HG02588 (cell line): Measurements from ENCODE around the gene CRTAC1.

Experiments used
- ATAC-seq: cut with Tn5 transposase; IDR thresholded peaks from one replicate; pipeline ENCODE4 v1.9.1; 2021; ENCODE audit warnings: mild to moderate bottlenecking, moderate library complexity; ENCODE audit not compliant: unreplicated experiment

The CRTAC1 gene

DNA sequence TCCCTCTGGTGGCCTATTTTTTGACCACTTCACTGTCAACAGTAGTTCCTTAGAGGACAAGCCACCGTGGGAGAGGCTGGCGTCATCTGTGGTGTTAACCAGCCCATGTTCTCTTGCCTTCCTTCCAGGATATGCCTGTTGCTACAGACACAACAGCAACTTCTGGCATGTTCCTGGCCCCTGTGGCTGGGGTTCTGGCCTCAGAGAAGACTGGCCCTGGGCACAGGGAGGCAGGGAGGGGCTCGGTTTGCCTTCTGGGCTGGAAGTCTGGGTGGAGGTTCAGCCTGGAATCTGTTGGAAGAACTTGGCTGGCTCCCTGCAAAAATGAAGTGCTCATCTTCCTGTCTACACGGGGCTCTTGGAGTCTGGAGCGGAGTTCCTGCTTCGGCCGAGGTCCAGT, 155.0 kb downstream of the CRTAC1 start:
- no peak for ATAC-seq

DNA sequence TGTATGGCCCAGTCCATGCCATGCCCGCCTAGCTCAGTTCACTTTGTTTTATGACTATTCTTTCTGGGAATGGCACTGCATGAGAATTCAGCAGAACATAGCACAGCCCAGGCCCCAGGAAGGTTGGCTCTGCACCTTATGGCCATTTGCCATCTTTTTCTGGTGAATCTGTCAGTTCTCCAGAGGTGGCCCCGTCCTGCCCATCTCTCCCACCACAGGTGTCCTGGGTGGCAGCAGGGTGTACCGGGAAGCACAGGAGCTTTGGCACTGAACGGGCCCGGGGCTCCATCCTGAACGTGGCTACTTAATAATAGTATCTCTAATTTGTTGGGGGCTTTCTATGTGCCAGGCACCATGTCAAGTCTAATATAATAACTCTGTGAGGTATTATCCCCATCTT, 156.1 kb downstream of the CRTAC1 start:
- ATAC-seq, result no peak

DNA sequence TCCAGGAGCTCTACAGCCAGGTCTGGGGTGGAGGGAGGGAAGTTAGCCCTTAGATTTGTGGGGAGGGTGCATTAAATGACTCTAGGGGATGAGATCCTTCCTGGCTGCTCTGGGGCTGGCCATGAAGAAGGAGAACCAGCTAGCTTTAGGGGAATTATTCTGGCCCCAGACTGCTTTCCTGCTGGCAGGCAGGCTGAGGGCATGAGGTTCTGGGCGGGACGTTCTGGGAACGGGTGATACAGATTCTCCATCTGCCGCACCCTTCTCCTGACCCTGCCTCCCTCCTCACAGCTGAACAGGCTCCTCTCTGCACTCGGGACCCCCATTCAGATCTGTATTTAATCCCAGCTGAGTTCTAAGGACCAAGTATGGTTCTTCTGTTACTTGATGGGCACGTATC, 156.9 kb downstream of the CRTAC1 start:
- no peak for ATAC-seq

DNA sequence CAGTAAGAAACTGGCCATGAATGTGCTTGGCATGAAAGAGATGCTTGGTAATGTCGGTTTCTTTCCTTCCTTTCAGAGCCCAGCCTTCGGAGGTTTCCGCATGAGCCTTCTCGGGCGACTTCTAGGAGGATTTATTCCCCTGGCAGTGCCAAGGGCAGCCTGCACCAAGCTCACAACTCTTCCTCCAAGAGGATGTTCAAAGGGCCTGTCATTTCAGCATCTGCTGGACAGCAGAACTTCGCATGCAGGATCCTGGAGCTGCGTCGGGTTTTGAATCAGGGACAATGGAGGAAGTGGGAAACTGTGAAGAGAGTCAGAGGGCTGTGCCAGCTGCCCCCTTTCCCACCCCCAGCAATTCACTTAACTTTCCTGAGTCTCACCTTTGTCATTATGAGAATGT, 159.4 kb downstream of the CRTAC1 start:
- no peak for ATAC-seq

DNA sequence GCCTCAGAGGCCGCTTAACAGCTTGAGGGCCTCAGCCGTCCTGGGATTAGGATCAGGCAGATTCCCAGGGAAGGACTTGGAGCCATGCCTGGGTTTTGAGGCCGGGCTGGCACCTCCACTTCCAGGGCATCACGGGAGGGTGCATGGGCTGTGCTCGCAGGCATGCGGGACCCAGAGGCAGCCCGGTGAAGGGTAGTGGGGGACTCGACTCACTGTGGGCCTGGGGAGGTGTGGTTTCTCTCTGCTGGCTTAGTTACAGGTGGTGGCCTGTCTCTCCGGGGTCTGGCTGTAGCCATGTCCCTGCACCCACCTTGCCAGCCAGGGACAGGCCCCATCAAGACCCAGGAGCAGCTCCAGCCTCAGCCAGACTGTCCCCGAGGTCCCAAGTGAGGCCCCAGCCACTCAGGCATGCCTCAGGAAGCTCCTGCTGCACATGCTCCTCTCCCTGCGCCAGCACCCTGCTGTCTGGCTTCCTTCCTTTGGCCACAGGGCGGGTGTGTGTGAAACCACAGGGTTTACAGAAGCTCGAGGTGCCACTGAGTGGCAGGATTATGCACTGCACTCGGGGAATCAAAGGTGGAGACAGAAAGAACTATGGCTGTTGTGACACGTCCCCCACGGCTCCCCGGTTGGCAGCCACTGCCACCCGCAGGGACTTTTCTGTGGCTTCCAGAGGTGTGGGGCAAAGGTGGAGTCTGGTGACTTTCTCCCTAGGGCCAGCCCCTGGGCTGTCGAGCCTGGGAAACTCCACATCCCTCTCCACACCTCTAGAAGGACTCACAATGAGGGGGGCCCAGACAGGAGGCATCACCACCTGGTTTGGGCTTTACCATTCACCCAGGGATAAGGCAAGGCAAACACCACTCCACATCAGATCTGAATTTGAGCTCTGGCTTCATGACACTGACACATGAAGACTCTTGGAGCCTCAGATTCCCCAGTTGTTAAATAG, 161.1 kb downstream of the CRTAC1 start:
- ATAC-seq, result peak; percentile 86

DNA sequence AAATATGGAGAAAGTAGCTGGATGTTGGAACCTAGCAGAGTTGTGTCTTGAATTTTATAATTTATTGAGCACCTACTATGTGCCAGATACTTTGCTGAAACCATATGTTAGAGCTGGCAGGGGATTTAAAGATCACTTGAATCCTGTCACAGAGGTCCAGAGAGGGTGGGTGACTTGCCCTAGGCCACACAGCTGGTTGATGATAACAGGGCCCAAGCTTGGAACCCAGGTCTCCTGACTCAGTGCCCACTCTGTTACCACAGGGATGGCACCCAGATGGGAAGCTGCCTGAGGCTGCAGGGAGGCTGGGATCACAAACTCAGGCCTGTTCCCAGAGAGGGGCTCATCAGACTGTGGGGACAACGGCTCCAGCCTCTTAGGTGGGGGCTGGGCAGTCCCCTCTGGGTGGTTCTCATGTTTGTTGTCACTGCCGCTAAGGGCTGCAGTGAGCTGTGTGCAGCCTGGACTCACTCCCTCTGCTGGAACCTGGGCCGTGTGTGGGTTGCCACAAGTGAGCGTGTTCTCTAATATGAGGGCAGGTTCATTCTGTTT, 162.2 kb downstream of the CRTAC1 start:
- no peak for ATAC-seq

DNA sequence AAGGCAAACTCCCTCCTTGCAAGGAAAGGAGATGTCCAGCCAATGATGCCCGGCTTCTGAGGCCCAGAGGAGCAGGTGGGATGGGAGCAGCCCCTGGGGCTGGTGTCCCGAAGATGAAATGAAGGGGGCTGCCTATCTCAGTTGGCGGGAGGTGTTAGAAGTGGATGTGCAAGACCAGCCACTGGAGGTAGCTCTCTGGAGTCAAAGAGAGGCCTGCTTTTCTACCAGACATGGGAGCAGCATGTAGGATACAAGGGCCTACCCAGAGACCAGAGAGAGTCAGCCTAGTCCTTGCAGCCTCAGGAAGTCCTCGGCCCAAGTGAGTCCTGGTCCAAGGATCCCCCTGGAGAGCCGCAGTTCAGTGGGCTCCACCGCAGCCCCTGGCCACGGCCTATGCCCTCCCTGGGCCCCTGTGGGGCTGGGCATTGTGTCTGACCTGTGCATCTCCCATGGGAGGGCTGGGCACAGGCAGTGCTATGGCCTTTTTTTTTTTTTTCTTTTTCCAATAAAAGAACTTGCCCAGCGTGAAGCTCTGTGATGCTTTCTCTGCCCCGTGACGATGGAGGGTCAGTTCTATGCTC, 163.1 kb downstream of the CRTAC1 start:
- ATAC-seq, result no peak

DNA sequence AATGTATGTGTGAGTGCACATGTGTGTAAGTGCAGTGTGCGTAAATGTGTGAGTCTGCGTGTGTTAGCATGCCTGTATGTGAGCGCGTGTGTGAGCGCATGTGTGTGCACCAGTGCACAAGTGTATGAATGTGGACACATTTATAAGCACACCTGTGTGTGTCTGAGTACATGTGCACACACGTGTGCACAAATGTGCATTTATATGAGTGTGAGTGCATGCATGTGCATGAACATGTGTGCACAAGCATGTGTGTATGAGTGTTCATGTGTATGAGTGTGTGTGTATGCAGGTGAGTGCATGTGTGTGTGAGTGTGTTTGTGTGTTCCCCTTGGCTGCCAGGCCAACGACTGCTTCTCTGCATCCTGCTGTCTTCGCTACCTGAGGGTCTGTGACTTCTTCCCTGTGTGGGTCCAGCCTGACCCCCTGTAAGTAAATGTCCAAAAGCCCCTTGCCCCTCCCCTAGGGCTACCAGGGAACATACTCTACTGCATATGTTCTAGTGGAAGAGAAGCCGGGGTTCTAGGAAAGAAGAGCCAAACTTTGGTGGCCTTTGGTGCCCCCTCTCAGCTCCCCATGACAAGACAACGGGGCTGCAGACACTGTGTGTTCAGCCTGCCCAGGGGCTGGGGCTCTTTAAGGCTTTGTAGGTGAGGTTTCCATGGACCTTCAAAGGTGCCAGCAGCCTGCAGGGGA, 163.7 kb downstream of the CRTAC1 start:
- no peak for ATAC-seq

DNA sequence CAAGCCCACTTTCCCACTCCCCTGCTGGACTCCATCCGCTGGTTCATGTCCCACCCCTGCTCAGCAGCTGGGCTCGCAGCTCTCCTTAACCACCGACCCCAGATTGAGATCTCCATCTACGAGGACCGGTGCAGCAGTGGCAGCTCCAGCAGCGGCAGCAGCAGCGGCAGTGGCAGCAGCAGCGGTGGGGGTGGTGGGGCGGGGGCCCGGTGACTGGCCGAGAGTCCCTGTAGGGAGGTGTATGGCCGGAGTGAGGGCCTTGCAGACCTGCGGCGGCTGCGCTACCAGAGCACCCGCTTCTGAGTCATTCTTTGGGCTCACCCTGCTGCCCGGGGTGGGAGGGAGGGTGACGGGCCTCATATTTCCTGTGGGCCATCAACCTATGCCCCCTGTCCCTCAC, 164.9 kb downstream of the CRTAC1 start:
- no peak for ATAC-seq

DNA sequence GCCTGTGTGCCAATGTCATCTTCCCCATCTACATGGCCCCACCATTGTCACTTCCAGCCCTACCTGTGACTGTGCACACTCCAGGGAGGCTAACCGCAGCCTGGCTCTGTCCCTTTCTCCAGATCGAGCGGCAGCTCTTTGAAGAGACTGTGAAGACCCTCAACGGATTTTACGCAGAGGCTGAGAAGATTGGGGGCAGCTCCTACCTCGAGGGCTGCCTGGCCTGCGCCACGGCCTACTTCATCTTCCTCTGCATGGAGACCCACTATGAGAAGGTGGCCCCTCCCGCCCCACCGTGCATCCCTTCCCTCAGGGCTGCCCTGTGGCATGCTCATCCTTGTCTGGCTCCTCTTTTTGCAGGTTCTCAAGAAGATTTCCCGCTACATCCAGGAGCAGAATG, 166.6 kb downstream of the CRTAC1 start:
- no peak for ATAC-seq

DNA sequence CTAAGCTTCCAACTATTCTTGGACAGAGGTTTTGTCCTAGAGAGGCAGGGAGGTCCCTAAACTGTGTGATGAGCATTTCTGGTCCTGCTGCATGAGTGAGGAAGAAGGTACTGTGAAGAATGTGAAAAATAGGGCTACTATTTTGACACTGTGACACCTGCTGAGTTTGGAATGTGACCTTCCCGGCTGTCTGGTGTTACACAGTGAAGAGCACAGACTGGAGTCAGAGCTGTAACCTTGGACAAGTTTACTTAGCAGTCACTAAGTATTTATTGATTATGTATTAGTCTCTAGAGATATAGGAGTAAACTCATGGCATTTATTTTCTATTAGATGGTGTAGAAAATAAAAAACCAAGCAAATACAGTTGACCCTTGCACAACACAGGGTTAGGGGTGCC, 168.5 kb downstream of the CRTAC1 start:
- ATAC-seq, result no peak

DNA sequence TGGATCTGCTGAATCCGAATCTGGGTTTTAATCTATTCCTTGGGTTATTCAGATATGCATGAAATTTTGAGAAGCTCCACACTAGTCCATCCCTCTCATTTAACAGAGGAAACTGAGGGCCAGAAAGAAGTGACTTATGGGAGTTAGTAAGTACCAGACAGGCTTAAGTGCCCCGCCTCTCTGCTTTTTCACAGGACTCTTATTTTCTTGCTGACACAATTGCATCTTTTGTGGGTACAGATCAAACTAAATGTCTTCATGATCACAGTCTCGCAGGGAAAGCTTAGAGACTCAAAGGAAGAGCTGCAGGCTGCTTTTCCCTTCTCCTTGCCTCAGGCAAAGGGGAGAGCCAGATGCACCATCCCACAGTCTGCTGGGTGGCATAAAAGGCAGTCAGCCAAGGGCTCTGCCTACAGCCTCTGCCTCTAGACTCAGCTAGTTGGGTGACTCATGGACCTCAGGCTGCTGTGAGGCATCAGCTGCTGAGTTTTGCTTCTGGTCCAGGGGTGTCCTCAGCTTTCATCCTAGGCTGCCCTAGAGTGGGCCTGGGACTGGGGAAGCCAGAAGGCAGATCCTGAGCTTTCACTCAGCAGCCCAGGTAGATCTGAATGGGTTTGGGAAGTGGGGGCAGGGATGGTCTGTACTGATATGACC, 169.2 kb downstream of the CRTAC1 start:
- no peak for ATAC-seq

DNA sequence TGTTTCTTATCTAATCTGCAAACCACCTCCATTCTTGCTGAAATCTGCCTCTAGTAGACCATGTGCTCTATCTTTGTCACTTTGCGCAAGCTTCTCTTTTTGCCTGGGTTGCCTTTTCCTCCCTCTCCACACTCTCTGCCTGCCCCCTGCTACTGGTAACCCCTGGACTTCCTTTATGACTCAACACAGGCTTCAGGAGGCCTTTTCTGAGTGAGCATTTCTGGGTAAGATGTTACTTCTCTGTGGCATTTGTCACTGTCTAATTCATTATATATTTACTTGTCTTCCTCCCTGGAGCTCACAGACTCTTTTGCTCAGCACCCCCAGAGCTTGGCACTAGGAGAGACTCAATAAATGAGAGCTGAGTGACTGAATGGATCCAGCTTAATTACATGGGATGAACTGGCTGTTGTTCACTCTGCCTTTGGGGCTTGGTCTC, 172.4 kb downstream of the CRTAC1 start:
- no peak for ATAC-seq

DNA sequence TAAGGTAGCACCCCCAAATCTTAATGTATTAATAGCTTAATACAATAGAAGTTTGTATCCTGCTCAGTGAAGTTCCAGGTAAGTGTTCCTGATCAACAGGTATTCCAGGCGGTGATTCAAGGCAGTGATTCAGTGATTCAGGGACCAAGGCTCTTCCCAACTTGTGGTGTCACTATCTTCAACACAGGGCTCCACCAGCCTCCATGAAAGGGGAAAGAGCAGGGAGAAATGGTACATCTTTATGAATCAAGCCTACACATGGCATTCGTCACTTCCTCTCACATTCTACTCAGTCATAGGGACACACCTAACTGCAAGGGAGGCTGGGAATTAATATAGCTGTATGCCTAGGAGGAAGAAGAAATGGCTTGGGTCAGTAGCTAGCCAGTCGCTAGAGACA, 175.7 kb downstream of the CRTAC1 start:
- ATAC-seq, result no peak

DNA sequence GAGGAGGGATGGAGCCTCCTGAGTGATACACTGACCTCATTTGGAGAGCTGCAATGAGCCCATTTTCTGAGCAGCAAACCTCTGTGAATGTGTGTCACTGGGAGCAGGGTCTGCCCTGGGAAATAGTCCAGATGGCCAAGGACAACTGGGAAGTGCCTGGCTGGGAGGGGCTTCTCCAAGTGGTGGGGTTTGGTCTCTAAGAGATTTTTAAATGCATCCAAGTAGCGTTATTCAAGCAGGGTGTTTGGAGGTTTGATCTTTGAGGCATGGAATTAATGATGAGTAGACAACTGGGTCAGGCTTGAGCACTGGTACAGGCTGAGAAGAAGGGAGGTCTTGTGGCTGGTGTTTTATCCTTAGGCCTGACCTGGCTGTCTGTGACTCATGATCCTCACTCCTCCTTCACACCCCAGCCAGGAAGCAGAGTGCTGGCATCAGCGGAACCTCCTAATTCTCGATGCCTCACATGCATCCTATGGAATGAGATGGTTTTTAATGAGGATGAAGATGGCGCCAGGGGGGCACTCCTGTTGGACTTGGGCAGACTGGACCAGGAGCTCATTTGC, 177.5 kb downstream of the CRTAC1 start:
- no peak for ATAC-seq

DNA sequence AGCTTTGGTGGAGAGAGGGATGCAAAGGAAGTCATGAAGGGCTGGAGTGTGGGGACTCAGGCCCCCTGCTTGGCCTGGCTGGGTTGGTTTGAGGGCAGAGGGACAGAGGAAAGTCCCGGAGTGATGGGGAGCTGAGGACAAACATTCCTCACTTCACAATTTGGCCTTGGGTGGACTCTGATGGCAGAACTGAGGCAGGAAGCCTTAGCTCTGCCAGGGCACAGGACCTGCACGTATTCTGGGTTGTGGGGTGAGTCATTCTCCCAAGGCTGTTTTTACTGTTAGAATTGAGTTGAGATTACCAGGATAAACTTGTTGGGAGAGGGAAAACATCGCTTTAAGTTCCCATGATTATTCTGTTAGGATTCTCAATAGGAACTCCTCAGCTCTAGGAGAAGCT, 178.1 kb downstream of the CRTAC1 start:
- ATAC-seq, result no peak

DNA sequence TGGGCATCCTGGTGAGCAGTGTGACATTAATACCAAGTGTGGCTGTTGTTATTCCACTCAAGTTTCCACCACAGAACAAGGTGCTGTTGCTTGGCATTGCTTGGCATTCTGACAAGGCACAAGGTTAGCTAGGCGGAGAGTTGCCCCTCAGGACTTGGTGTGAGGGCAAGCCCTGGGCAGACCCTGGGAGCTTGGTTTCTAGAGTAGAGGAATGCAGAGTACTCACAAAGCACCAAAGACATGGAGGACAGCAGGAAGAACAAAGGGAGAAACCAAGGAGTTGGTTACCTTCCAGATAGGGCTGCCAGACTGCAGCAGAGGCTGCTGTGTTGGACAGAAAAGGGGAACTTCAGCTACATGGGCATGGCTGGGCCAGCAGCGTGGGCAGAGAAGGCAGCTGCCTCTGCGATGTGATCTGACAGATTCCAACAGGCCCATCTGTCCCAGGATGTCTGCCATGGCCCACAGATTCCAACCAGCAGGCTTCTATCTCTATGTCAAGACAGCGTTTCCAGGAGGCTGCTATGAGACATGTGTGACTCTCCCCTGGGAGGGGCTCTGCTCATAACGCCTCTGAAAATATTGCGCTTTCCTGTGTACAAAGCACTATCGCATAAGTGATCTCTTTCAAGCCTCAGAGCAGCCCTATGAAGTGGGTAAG, 178.9 kb downstream of the CRTAC1 start:
- no peak for ATAC-seq

DNA sequence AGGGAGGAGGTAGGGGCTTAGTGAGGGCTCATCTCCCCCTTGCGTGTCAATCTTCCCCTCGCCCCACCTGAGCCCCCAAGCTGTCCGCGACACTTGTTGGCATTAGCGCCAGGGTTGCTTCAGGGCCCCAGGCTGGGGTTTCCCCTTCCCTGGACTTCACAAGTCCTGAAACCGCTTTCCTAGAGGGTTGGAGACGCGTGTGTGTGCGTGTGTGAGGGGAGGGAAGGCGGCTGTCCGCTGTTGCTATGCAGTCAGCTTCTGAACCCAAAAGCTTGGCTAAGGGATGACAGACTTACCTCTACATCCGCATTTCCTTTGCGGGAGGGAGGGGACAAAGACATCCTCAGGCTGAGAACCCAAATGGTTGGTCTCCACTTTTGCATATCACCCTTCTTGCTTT, 180.0 kb downstream of the CRTAC1 start:
- no peak for ATAC-seq

DNA sequence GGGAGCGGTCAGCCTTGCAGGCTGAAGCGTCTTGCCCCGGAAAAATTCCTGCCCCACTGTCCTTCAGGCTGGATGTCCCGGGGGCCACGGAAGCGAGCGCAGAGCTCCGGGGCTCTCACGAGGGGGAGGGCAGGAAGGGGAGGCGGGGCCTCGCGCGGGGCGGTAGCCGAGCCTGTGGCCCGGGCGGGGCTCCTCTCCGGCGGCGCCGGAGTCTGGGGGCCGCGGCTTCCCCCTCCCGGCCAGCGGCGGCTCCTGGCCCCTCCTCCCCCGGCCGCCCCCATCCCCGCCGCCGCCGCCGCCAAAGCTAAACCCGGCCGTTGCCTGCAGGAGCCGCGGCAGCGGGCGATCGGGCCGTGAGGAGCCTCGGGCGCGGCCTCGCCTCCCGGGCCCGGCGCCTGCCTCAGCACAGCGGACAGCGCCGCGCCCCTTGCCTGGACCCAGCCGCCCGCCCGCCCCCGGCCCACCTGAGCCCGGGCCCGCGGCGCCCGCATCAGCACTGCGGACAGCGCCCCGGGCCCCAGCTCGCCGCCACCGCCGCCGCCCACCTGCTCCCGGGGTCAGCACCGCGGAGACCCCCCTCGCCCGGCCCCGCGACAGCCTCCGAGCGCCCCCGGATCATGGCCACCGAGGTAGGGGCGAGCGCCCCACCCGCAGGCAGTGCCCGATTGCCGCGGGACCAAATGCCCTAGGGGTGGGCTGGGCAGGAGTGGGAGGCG, 180.6 kb downstream of the CRTAC1 start, which contains the start of gene GOLGA7B:
Gene GOLGA7B (plus strand): TSS at position 157 of the 716 bp plus-strand sequence. CDS start 461 bp downstream, at position 618.
- ATAC-seq, result peak; percentile 49
